ENCODE results near the gene DHX32. TPM values are rescaled to one million over a fixed set of nuclear protein-coding genes. Genes with fewer than 3 reads are reported as not detected.

The DHX32 gene
- total RNA-seq, 2 donors from 2014 or later: 5.8 to 6.4 TPM

DNA sequence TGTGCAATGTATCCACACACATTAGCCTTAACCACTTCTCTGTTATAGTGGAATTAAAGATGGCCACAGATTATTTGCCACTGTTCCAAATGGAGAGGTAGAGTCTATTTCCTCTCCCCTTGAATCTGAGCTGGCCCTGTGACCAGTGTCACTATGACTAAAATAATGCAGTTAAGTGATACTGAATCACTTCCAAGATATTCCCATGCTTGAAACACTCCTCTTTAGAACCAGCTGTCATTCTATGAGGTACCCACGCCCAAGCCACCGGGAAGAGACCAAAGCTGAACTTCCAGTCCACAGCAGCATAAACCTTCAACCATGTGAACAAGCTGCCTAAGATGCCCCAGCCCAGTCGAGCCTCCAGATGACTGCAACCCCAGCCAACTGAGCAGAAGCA lies 2.1 kb upstream of the DHX32 start:
- Mint-ChIP-seq H3K27me3 (no peaks in the 10 kb centered on the region), H3K27ac (no peak overlapping the region), H3K4me1 (no peaks in the 10 kb centered on the region), H3K36me3 (ENCODE audit: low read depth) (peaks cover 6% of the 10 kb centered on the region), H3K4me3 (no peak overlapping the region)
- DNase-seq: no peak
- no peak for ATAC-seq
- H3K9me3 ChIP-seq (ENCODE audit: control insufficient read depth, low read length, poor library complexity, severe bottlenecking): no peaks in the 10 kb centered on the region

DNA sequence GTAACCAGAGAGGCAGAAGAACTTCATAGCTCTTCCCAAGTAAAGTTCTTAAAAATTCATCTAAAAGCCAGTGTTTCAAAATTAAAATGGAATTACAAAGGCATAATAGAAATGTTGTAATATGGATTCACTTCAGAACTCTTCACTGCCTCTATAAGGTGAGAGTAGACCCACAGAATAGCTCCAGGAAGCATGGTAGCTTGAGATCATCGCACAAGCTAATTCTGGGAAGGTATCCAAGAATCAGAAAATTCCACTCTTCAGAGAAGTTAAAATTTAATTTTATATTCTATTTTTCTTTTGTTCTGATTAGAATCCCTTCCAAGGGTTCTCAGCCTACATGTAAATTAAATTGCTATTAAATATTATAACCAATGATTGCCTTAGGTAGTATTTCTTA lies 1.5 kb upstream of the DHX32 start:
- Mint-ChIP-seq H3K27ac (no peak overlapping the region), H3K27me3 (no peaks in the 10 kb centered on the region), H3K4me3 (no peak overlapping the region), H3K4me1 (no peaks in the 10 kb centered on the region), H3K36me3 (ENCODE audit: low read depth) (peaks cover 6% of the 10 kb centered on the region)
- no peaks in the 10 kb centered on the region for H3K9me3 ChIP-seq (ENCODE audit: control insufficient read depth, low read length, poor library complexity, severe bottlenecking)
- DNase-seq: no peak
- no peak for ATAC-seq

DNA sequence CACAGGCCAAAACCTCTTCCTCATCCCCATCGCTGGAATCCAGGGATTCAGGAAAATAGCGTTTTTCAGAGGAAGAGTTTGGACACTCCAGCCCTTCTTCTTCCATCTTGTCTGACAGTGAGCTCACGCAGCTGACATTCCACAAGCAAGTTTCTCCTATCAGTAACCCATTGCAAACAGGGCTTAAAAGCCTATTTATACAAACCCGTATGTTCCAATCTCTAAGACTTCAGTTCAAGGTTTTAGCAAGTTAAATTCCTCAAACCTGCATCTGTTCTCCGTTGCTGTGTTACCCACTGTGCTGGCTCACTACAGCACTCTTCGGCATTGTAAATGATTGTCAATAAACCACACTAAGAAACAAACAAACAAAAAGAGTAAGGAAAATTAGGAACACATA lies 373 bp downstream of the DHX32 start:
- Mint-ChIP-seq H3K36me3 (ENCODE audit: low read depth) (peaks cover 6% of the 10 kb centered on the region), H3K27me3 (no peaks in the 10 kb centered on the region), H3K27ac (no peak overlapping the region), H3K4me1 (no peaks in the 10 kb centered on the region), H3K4me3 (no peak overlapping the region)
- ATAC-seq: no peak
- H3K9me3 ChIP-seq (ENCODE audit: control insufficient read depth, low read length, poor library complexity, severe bottlenecking): no peaks in the 10 kb centered on the region
- DNase-seq: no peak

DNA sequence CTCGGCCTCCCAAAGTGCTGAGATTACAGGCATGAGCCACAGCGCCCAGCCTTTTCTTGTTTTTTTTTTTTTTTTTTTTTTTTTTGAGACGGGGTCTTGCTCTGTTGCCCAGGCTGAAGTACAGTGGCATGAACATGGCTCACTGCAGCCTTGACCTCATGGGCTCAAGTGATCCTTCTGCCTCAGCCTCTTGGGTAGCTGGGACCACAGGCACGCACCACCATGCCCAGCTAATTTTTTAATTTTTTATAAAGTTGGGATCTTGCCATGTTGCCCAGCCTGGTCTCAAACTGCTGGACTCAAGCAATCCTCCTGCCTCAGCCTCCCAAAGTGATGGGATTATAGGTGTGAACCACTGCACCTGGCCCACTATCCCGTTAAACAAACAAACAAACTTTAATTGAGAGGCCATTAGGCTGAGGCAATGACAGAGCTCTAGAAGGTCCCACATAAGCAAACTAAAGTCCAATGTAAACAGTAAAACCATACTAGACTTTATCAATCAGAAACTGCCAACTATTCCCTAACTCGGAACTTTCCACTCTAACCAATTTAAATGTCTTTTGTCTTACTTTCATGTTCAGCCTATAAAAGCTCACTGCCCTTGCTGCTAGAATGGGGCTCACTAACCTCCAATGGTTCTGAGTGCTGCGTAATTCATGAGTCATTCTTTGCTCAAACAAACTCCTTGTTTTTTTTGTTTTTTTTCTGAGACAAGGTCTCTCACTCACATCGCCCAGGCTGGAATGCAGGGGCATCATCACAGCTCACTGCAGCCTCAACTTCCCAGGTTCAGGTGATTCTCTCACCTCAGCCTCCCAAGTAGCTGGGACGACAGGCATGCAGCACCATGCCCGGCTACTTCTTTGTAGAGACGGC lies 1.9 kb downstream of the DHX32 start:
- ATAC-seq (no peak), DNase-seq (no peak)
- Mint-ChIP-seq H3K4me3 (no peak overlapping the region), H3K36me3 (ENCODE audit: low read depth) (peaks cover 8% of the 10 kb centered on the region), H3K4me1 (no peaks in the 10 kb centered on the region), H3K27ac (no peak overlapping the region), H3K27me3 (no peaks in the 10 kb centered on the region)
- no peaks in the 10 kb centered on the region for H3K9me3 ChIP-seq (ENCODE audit: control insufficient read depth, low read length, poor library complexity, severe bottlenecking)

DNA sequence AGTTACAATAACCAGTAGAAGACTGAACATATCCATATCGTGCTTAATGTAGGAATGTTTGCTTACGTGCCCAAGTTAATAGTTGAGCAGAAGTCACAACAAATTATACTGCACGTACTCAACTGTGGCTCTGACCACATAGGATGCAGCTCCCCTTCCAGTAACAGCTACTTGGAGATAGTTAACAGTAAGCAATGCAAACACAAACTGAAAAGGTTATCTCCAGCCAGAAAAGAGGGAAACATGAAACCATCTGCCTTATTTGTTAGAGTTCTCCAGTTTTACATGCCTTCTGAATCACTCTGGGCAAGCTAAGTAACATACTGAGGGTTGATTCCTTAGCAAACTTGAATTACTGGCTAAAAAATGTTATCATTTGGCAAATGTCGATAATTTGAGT lies 9.8 kb downstream of the DHX32 start:
- DNase-seq (no peak), ATAC-seq (no peak)
- Mint-ChIP-seq H3K36me3 (ENCODE audit: low read depth) (peaks cover 3% of the 10 kb centered on the region), H3K4me1 (peaks cover 4% of the 10 kb centered on the region), H3K27me3 (no peaks in the 10 kb centered on the region), H3K4me3 (no peak overlapping the region), H3K27ac (no peak overlapping the region)
- H3K9me3 ChIP-seq (ENCODE audit: control insufficient read depth, low read length, poor library complexity, severe bottlenecking): no peaks in the 10 kb centered on the region

DNA sequence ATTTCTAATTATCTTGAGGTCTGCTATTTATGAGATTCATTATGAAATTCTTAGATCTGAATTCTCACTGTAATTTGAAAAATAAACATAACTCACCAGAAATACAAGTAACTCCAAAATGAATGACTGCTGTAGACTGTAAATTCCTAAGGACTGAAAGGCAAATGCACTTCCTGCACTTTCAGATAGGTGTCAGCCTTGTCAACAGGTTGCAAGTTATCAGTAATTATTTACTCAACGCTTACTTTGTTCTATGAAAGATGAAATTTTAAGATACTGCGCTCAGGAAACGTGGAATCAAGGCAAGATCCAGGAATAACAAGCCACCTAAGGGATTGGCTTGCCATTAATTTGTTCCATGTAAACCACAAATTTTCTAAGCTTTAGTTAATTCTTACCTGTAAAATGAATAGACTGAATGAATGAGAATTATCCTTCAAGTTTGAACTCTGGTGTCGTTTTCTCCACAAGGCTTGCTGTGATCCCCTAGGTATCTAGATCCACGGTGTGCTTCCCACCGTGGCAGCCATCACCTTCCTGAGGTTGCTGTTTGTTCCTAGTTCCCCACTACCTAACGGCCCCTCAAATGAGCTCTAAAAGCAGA lies 12.6 kb downstream of the DHX32 start:
- Mint-ChIP-seq H3K27me3 (no peaks in the 10 kb centered on the region), H3K4me1 (peaks cover 4% of the 10 kb centered on the region), H3K36me3 (ENCODE audit: low read depth) (no peaks in the 10 kb centered on the region), H3K4me3 (no peak overlapping the region), H3K27ac (no peak overlapping the region)
- ATAC-seq (peak; percentile 47), DNase-seq (no peak)
- no peaks in the 10 kb centered on the region for H3K9me3 ChIP-seq (ENCODE audit: control insufficient read depth, low read length, poor library complexity, severe bottlenecking)

DNA sequence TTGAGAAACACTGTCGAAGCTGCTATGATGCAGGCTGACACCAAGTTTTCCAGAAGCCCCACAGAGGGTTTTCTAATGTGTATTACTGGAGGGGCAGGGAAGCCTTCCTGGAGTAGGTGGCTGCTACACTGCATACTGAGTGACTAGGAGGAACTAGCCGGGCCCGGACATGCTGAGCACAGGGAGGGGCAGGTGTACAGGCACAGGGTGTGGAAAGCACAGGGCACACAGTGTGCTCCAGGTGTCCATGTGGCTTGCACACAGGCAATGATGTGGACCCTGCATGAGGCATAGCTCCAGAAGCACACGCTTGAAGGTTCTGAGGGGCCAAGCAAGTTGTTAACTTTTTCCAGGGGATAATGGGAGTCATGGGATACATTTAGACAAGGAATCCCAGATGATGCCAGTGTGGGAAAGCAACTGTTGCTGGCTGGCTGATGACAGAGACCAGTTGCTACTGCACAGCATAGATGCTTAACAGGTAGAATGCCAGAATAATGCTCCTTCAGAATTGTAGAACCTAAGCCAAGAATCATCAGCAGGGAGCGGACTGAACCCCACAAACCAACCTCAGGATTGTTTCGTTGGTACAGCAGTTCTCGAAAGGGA lies 14.6 kb downstream of the DHX32 start:
- Mint-ChIP-seq H3K27me3 (no peaks in the 10 kb centered on the region), H3K36me3 (ENCODE audit: low read depth) (no peaks in the 10 kb centered on the region), H3K27ac (no peak overlapping the region), H3K4me3 (no peak overlapping the region), H3K4me1 (peaks cover 4% of the 10 kb centered on the region)
- ATAC-seq (no peak), DNase-seq (no peak)
- H3K9me3 ChIP-seq (ENCODE audit: control insufficient read depth, low read length, poor library complexity, severe bottlenecking): no peaks in the 10 kb centered on the region

DNA sequence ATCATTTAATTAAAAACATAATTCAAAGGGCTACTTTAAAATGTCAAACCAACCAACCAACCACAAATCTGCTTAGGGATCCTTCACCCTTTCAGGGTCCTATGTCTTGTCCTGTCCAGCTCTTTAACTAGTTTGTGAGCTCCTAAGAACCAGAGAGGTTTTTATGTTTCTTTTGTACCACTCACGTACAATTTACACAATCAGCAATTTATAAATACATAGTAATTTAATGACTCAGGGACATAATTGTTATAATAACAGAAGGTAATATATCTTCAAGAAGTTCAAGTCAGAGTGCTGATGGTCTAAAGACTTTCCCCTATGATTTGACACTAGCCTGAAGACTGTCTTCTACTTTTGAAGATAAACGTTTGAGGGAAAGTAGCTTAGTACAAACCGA lies 16.0 kb downstream of the DHX32 start:
- no peaks in the 10 kb centered on the region for H3K9me3 ChIP-seq (ENCODE audit: control insufficient read depth, low read length, poor library complexity, severe bottlenecking)
- no peaks in the 10 kb centered on the region for H3K27me3 Mint-ChIP-seq
- ATAC-seq (no peak), DNase-seq (no peak)
- H3K27ac Mint-ChIP-seq: no peak overlapping the region
- H3K4me3 Mint-ChIP-seq: no peak overlapping the region
- H3K4me1 Mint-ChIP-seq: peaks cover 4% of the 10 kb centered on the region
- H3K36me3 Mint-ChIP-seq (ENCODE audit: low read depth): no peaks in the 10 kb centered on the region

DNA sequence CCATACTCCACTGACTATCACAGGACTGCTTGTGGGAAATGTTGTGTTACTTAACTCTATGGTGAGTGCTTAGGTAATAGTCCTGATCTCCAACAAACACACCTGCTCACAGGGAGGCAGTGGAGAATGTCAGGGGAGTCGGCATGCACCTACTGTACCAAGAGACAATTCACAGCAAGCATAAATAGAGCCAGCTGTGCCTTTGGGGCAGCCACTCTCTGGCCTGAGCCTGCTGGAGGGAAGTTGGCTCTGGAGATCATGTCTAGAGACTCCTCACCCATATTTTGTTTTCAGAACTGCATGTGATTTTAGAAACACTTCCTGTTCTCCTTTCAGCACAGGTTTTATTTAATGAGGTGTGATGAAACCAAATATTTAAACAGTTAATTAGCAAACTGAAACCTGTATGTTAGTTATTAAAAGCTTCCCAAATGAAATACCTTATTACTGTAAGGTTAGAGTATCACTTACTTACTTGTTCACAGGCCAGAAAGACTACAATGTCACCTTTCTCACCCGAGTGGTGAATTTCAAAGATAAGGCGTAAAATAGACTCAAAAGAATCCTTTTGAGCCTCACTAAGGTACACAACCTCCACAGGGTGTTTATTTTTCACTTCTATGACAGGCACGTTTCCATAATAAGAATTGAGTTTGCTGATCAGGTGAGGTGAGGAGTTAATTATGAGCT lies 21.8 kb downstream of the DHX32 start:
- H3K4me1 Mint-ChIP-seq: no peaks in the 10 kb centered on the region
- H3K27me3 Mint-ChIP-seq: no peaks in the 10 kb centered on the region
- ATAC-seq (no peak), DNase-seq (no peak)
- no peaks in the 10 kb centered on the region for H3K36me3 Mint-ChIP-seq (ENCODE audit: low read depth)
- H3K9me3 ChIP-seq (ENCODE audit: control insufficient read depth, low read length, poor library complexity, severe bottlenecking): no peaks in the 10 kb centered on the region
- H3K27ac Mint-ChIP-seq: no peak overlapping the region
- no peak overlapping the region for H3K4me3 Mint-ChIP-seq

DNA sequence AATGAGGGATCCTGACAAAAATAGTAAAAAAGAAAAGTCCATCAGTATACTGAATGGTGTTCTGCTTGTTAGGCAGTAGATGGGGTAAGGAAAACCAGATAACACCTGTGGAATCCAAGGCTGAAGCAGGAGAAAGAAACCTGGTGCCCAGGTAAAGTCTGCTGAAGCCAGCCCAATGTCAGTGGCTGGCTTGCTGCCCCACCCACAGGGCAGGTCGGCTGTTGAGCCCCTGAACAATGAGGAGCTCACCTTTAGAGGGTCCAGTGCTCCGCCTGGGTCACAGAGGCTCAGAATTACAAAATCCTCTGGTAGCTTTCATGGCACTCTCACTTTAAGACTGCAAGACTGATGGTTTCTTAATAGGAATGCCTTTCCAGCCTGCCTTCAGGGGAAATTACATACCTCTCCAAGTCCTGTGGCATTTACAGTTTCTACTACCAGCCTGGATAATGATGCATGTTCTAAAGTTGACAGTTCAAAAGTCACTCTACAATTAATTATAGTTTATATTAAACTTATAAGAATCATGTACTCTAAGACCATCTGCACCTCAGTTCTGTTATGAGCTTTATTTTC lies 23.8 kb downstream of the DHX32 start:
- DNase-seq: no peak
- ATAC-seq: no peak
- Mint-ChIP-seq H3K36me3 (ENCODE audit: low read depth) (no peaks in the 10 kb centered on the region), H3K27me3 (no peaks in the 10 kb centered on the region), H3K4me1 (no peaks in the 10 kb centered on the region), H3K27ac (no peak overlapping the region), H3K4me3 (no peak overlapping the region)
- no peaks in the 10 kb centered on the region for H3K9me3 ChIP-seq (ENCODE audit: control insufficient read depth, low read length, poor library complexity, severe bottlenecking)

DNA sequence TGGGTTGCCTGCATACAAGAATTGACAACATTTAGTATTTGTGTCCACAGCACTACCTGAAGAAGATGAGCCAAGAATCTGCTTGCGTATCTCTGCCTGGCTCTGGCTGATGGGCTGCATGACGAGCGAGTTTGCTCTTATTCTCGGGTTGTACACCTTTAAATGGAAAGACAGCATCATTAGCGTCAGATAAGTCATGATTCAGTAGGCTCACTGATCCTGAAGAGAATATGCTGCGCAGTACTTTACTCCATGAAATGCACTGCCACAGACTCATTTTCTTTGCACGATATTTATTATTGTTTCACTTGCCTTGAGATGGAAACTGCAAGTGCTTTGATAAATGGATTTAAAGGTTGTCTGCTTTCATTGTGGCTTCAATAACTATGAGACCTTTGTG lies 28.6 kb downstream of the DHX32 start:
- no peak for ATAC-seq
- Mint-ChIP-seq H3K36me3 (ENCODE audit: low read depth) (peaks cover 4% of the 10 kb centered on the region), H3K27ac (no peak overlapping the region)

DNA sequence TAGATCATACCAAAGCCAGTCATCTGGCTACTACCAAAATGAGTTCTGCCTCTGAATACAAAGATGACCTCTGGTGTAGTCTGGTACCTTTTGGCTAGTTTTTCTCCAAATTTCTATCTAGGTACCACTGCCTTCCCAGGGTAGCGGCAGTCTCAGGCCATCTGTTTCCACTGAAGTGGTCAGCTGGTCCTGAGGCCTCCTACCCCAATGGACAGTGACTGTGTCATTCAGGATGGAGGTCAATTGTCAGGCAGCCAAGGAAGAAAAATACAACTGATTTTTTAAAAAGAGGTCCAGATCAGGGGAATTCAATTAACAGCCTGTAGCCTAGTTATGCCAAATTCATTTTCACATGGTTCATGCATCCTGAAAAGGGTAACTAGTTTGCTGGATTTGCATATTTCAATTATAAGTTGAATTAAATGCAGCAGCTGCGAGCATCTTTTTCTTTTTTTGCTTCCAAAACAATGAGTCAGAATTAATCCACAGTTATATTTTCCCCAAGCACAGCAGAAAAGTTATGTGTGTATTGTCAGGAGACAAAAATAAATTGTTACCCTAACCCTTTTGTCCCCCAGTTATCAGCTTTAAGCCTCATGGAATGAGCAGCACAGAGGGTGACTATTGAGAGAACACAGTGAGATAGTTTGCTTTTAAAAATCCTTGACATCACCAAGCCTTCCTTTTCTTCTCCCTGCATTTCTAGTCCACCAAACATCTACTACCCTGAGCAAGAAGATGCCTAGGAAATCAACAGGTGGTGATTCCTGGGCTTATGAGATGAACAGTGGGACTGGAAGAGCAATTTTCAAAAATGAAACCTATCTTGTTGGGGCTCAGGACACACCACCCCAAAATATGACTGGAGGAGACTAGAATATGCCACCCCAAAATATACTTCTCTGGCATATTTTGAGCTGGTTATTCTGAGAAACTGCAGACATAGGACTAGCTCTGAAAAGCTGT lies 30.0 kb downstream of the DHX32 start:
- no peak for ATAC-seq
- H3K27ac Mint-ChIP-seq: no peak overlapping the region
- H3K36me3 Mint-ChIP-seq (ENCODE audit: low read depth): peaks cover 6% of the 10 kb centered on the region
- no peaks in the 10 kb centered on the region for H3K9me3 ChIP-seq (ENCODE audit: control insufficient read depth, low read length, poor library complexity, severe bottlenecking)
- no peak for DNase-seq
- H3K4me1 Mint-ChIP-seq: peaks cover 4% of the 10 kb centered on the region
- H3K4me3 Mint-ChIP-seq: no peak overlapping the region
- no peaks in the 10 kb centered on the region for H3K27me3 Mint-ChIP-seq

More for the DNA sequence above, 28.6 kb downstream of the DHX32 start:
- Mint-ChIP-seq H3K4me3 (no peak overlapping the region), H3K4me1 (peaks cover 2% of the 10 kb centered on the region), H3K27me3 (no peaks in the 10 kb centered on the region)
- no peak for DNase-seq
- H3K9me3 ChIP-seq (ENCODE audit: control insufficient read depth, low read length, poor library complexity, severe bottlenecking): no peaks in the 10 kb centered on the region

All from T-helper 17 cell (primary cell).